Fibroblast of skin of back (primary cell): Measurements from ENCODE around the gene FES.

Experiments
- DNase-seq: peaks from one replicate; pipeline ENCODE4 v3.0.0-alpha.2; 2013

FES gene

GRCh38 chr15:90877315-90877714 lies 7.0 kb upstream of the FES start:
- DNase-seq = no peak

- no peak for DNase-seq
Observed at GRCh38 chr15:90877996-90878395, 6.3 kb upstream of the FES start.

- DNase-seq = no peak
Observed at GRCh38 chr15:90878660-90879059, 5.6 kb upstream of the FES start.

- no peak for DNase-seq
Observed at GRCh38 chr15:90879730-90880366, 4.5 kb upstream of the FES start.

- DNase-seq = no peak
Observed at GRCh38 chr15:90880381-90881145, 3.7 kb upstream of the FES start.

- DNase-seq = no peak
Observed at GRCh38 chr15:90881181-90881977, 2.9 kb upstream of the FES start.

- no peak for DNase-seq
Observed at GRCh38 chr15:90881978-90882721, 2.2 kb upstream of the FES start.

GRCh38 chr15:90882781-90883525 lies 1.4 kb upstream of the FES start:
- no peak for DNase-seq

GRCh38 chr15:90883526-90883975 lies 753 bp upstream of the FES start:
- DNase-seq = no peak

GRCh38 chr15:90884719-90885431 lies 571 bp downstream of the FES start:
- no peak for DNase-seq

- peak; percentile 62 for DNase-seq
Observed at GRCh38 chr15:90885432-90886290, 1.4 kb downstream of the FES start.

GRCh38 chr15:90886291-90886614 lies 1.9 kb downstream of the FES start:
- DNase-seq = no peak

- no peak for DNase-seq
Observed at GRCh38 chr15:90887037-90887481, 2.8 kb downstream of the FES start.

- DNase-seq = no peak
Observed at GRCh38 chr15:90889313-90889730, 5.0 kb downstream of the FES start.

- no peak for DNase-seq
Observed at GRCh38 chr15:90889736-90890456, 5.6 kb downstream of the FES start.

GRCh38 chr15:90890839-90891238 lies 6.5 kb downstream of the FES start:
- DNase-seq = no peak

GRCh38 chr15:90891346-90891949 lies 7.1 kb downstream of the FES start:
- DNase-seq = no peak

GRCh38 chr15:90892023-90892422 lies 7.7 kb downstream of the FES start:
- no peak for DNase-seq

- no peak for DNase-seq
Observed at GRCh38 chr15:90892498-90893174, 8.3 kb downstream of the FES start.
